ENCODE results near the gene ARHGAP6.

Gene ARHGAP6

DNA sequence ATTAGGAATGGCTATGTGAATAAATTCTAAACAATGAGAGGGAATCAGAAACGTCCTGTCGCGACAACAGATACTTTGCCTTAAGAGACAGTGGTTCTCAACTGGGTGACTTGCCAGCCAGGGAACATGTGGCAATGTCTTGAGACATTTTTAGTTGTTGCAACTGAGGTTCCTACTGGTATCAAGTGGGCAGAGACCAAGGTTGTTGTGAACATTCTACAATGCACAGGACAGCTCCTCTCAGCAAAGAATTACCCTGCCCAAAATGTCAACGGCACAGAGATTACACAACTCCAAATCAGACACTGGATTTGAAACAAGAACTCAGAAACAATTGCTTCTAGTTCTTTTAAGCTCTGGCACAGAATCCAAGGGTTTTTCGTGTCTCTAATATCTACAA is 128.6 kb downstream of the ARHGAP6 start:
- H3K4me3 ChIP-seq (ENCODE audit: low read depth, low read length): no peak overlapping the region
- in situ Hi-C loops (cut with HindIII; ENCODE audit: low sequenced_read_pairs): loop anchor here (25.0 kb wide), 2 partner anchors 225 to 375 kb away; partner anchors contain the start of gene MSL3
- no peak for DNase-seq (ENCODE audit: low read depth)
- no peak for TF ChIP-seq CTCF (IDR thresholded peaks at IDR 0.05; ENCODE audit: low read depth, low read length, missing control alignments)

GRCh38 chrX:11535156-11535919 is 130.4 kb downstream of the ARHGAP6 start:
- in situ Hi-C loops (cut with HindIII; ENCODE audit: low sequenced_read_pairs): loop anchor here (25.0 kb wide), 2 partner anchors 227 to 373 kb away; partner anchors contain the start of gene MSL3
- TF ChIP-seq CTCF (IDR thresholded peaks at IDR 0.05; ENCODE audit: low read depth, low read length, missing control alignments): no peak
- DNase-seq (ENCODE audit: low read depth): no peak
- H3K4me3 ChIP-seq (ENCODE audit: low read depth, low read length): no peak overlapping the region

DNA sequence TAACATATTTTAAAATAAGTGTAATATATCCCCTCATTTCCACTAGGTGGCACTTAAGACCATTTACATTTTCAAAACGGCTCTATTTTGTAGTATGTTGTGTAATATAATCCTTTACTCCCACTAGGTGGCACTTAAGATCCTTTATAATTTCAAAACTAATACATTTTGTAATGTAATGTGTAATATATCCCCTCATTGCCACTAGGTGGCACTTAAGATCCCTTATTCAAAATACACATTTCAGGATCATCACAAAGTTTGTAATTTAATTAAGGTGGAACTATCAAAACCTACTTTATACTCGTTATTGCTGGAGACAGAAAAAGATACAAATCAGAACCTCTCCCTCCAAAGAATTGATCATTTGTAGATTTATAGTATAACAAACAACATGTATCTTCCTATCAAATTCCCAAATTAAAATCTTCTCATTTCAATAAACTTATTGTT is 132.5 kb downstream of the ARHGAP6 start:
- no peak overlapping the region for H3K4me3 ChIP-seq (ENCODE audit: low read depth, low read length)
- DNase-seq (ENCODE audit: low read depth): peak; percentile 68
- TF ChIP-seq CTCF (IDR thresholded peaks at IDR 0.05; ENCODE audit: low read depth, low read length, missing control alignments): peak; percentile 38
- in situ Hi-C loops (cut with HindIII; ENCODE audit: low sequenced_read_pairs): loop anchor here (25.0 kb wide), 2 partner anchors 229 to 371 kb away; partner anchors contain the start of gene MSL3

DNA sequence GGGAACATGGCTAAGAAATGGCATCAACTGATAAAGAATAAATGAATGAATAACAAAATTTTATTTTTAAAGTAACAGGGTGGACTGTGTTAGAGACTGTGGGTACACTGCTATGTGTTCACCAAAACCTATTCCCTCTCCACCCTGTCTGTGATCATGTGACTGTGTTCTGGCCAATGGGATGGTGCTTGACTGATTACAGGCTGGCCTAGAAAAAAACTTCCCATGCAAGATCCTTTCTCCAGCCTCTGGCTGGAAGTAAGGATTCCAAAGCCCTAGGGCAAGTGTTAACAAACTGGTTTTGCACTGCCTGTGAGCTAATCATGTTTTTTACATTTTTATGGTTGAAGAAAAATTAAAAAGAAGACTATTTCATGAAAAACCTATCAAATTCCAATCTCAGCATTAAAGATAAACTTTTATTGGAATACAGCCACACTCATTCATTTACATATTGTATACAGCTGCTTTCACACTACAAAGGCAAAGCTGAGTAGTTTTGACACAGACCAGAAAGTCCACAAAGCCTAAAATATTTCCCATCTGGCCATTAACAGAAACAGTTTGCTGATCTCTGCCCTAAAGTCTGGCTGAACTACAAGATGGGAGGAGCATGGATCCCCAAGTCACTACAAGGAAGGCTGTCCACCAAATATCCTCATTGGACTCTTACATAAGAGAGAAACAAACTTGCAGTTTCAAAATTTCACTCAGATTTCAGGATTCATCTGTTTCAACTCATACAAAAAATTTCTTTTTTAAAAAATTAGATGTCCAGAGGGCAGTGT is 133.2 kb downstream of the ARHGAP6 start:
- in situ Hi-C loops (cut with HindIII; ENCODE audit: low sequenced_read_pairs): loop anchor here (25.0 kb wide), 2 partner anchors 230 to 370 kb away; partner anchors contain the start of gene MSL3
- no peak for TF ChIP-seq CTCF (IDR thresholded peaks at IDR 0.05; ENCODE audit: low read depth, low read length, missing control alignments)
- no peak for DNase-seq (ENCODE audit: low read depth)
- H3K4me3 ChIP-seq (ENCODE audit: low read depth, low read length): no peak overlapping the region

DNA sequence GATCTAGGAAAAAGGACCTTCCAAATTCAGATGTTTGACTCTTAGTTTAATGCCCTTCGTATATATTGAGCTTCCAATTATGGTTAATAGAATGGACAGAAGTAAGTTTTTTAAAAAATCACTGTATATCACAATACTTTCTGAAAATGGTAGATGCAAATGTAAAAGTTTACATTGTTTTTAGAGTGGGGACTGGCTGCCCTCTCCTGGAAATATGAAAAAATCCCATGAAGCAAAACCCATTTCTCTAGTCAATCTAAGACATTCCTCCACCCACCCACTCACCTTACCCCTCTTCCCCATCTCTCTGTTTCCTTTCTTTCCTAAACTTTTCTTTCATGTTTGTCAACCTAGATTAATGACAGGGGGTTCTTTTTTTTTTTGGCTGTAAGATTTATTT is 134.5 kb downstream of the ARHGAP6 start:
- peak; percentile 12 for DNase-seq (ENCODE audit: low read depth)
- H3K4me3 ChIP-seq (ENCODE audit: low read depth, low read length): no peak overlapping the region
- in situ Hi-C loops (cut with HindIII; ENCODE audit: low sequenced_read_pairs): loop anchor here (25.0 kb wide), 2 partner anchors 231 to 369 kb away; partner anchors contain the start of gene MSL3
- TF ChIP-seq CTCF (IDR thresholded peaks at IDR 0.05; ENCODE audit: low read depth, low read length, missing control alignments): peak; percentile 27

DNA sequence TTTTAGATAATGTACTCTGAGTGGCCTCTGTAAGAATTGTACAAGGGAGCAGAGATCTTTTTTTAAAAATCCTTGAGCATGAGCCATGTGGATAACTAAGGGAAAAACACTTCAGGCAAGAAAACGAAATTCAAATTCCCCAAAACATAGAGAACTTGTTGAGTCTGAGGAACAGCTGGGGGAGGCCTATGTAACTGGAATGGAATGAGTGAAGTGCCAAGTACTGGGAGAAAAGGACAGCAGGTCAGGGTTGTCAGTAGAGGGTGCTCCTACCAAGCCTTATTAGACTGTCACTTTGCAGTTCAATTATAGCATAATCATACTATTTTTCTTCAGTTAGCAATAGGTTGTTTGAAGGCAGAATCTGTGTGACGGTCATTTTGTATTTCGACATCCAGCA is 135.1 kb downstream of the ARHGAP6 start:
- no peak for TF ChIP-seq CTCF (IDR thresholded peaks at IDR 0.05; ENCODE audit: low read depth, low read length, missing control alignments)
- in situ Hi-C loops (cut with HindIII; ENCODE audit: low sequenced_read_pairs): loop anchor here (25.0 kb wide), 2 partner anchors 232 to 368 kb away; partner anchors contain the start of gene MSL3
- H3K4me3 ChIP-seq (ENCODE audit: low read depth, low read length): no peak overlapping the region
- DNase-seq (ENCODE audit: low read depth): no peak
